ENCODE results near the gene RPS6KA5. TPM values are rescaled to one million over a fixed set of nuclear protein-coding genes. Genes with fewer than 3 reads are reported as not detected.

Gene RPS6KA5
- total and polyA plus RNA-seq, 7 experiments from 2014 or later, result 17.7 to 43.5 (median 34.1) TPM

- ATAC-seq (no peak), DNase-seq (no peak)
- Mint-ChIP-seq H3K36me3 (peaks cover 0 to 36% (median 4%) of the 10 kb centered on the region in 5 donors), H3K9me3 (peaks cover 0 to 8% (median 0%) of the 10 kb centered on the region in 11 donors), H3K4me3 (peak overlapping the region in 9 of 10 donors; percentile 13 to 72 (median 60)), H3K27ac (peak overlapping the region; percentile 67 to 92 (median 86)), H3K27me3 (no peaks in the 10 kb centered on the region), H3K4me1 (peaks cover 52 to 74% (median 62%) of the 10 kb centered on the region in 7 donors)
- ChIA-PET POLR2A (interaction anchor here (0.6 to 5.6 kb wide), 11 partner anchors 10 to 161 kb away, joined by 3 to 105 read pairs (median 4); partner anchors contain the start of gene DGLUCY), CTCF (interaction anchor here (0.6 to 5.7 kb wide), 4 partner anchors 41 to 311 kb away, joined by 3 to 37 read pairs (median 8); partner anchors contain the start of gene DGLUCY)
- Histone ChIP-seq H3K4me1 (ENCODE audit: control insufficient read depth in 2 of 2, insufficient read depth in 2 of 2, low read length in 2 of 2) (peaks cover 57% of the 10 kb centered on the region in 2 donors), H3K36me3 (ENCODE audit: control insufficient read depth in 2 of 3, insufficient read depth in 3 of 3, low read length in 3 of 3) (peaks cover 0 to 3% (median 0%) of the 10 kb centered on the region in 3 experiments), H3K4me3 (ENCODE audit: low read length) (peak overlapping the region; percentile 12), H3K27me3 (ENCODE audit: control insufficient read depth in 2 of 2, insufficient read depth in 2 of 2, low read length in 2 of 2) (no peaks in the 10 kb centered on the region), H3K9me3 (ENCODE audit: control insufficient read depth in 2 of 3, low read length in 3 of 3) (no peaks in the 10 kb centered on the region), H3K27ac (ENCODE audit: low read depth, low read length) (peak overlapping the region; percentile 52)
- intact Hi-C loops (cut with micrococcal nuclease), result loop anchor here (5.0 to 10.0 kb wide), 3 partner anchors 305 to 1108 kb away; partner anchors contain the start of genes ATXN3 (in 1 of the 2), EFCAB11 (in 1 of the 2) and TDP1 (in 1 of the 2)
Observed at GRCh38 chr14:91062600-91062999, 2.2 kb upstream of the RPS6KA5 start.

DNA sequence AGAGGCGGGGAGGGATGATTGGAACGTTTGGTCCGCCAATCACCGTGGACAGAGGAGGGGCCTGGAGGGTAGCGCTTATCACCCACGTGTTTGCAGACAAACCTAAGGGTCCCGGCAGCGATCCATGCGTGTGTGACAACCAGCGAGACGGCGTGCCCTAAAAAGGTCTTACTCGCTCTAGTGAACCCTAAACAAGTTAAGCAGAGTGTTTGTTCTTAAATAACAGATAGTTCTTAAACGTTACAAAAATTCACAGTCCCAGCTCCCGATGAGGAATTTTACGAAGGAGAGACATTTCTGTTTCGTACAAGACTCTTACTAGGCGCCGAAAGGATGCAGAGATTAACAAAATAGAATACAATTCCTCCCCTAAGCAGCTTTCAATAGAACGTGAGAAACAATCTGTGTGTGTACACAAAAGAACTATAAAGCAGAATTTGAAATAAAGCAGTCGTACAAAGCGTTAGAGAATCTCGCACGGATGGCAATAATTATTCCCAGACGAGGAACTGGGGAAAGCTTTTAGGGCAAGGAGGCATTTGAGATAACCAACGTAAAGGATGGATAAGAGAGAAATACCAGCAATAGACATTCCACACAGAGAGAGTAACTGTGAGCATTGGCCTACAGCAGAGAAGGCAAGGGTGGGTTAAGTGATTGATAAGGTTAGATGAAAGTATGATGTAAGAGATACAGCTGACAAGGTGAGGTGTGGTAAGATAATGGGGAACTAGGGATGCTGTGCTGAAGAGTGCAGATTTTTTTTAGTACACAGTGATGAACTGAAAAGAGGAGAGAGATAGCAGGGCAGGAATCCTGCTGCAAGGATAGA is 831 bp upstream of the RPS6KA5 start:
- Histone ChIP-seq H3K4me1 (ENCODE audit: control insufficient read depth in 2 of 2, insufficient read depth in 2 of 2, low read length in 2 of 2) (peaks cover 44% of the 10 kb centered on the region in 2 donors), H3K27me3 (ENCODE audit: control insufficient read depth in 2 of 2, insufficient read depth in 2 of 2, low read length in 2 of 2) (no peaks in the 10 kb centered on the region), H3K27ac (ENCODE audit: low read depth, low read length) (peak overlapping the region; percentile 91), H3K4me3 (ENCODE audit: low read length) (peak overlapping the region; percentile 52), H3K9me3 (ENCODE audit: control insufficient read depth in 2 of 3, low read length in 3 of 3) (no peaks in the 10 kb centered on the region), H3K36me3 (ENCODE audit: control insufficient read depth in 2 of 3, insufficient read depth in 3 of 3, low read length in 3 of 3) (peaks cover 0 to 3% (median 0%) of the 10 kb centered on the region in 3 experiments)
- ATAC-seq (no peak), DNase-seq (peak in 1 of 9 donors; percentile 19)
- Mint-ChIP-seq H3K27me3 (no peaks in the 10 kb centered on the region), H3K27ac (no peak overlapping the region), H3K4me1 (peaks cover 41 to 71% (median 61%) of the 10 kb centered on the region in 7 donors), H3K36me3 (peaks cover 0 to 43% (median 4%) of the 10 kb centered on the region in 5 donors), H3K4me3 (no peak overlapping the region), H3K9me3 (peaks cover 0 to 8% (median 0%) of the 10 kb centered on the region in 11 donors)
- CTCF ChIA-PET, result interaction anchor here (0.6 to 5.7 kb wide), 7 partner anchors 17 to 551 kb away, joined by 3 to 37 read pairs (median 4); partner anchors contain the start of gene DGLUCY
- intact Hi-C loops (cut with micrococcal nuclease), result loop anchor here (1.0 to 10.0 kb wide), 14 partner anchors 158 to 1734 kb away; partner anchors contain the start of genes ATXN3 (in 1 of the 2), CCDC88C (in 1 of the 2), EFCAB11 (in 1 of the 2) and GOLGA5 (in 1 of the 2)
- POLR2A ChIA-PET, result interaction anchor here (0.6 to 5.6 kb wide), 23 partner anchors 9 to 1589 kb away, joined by 3 to 105 read pairs (median 5); partner anchors contain the start of genes DGLUCY, GPR68 and PPP4R3A

DNA sequence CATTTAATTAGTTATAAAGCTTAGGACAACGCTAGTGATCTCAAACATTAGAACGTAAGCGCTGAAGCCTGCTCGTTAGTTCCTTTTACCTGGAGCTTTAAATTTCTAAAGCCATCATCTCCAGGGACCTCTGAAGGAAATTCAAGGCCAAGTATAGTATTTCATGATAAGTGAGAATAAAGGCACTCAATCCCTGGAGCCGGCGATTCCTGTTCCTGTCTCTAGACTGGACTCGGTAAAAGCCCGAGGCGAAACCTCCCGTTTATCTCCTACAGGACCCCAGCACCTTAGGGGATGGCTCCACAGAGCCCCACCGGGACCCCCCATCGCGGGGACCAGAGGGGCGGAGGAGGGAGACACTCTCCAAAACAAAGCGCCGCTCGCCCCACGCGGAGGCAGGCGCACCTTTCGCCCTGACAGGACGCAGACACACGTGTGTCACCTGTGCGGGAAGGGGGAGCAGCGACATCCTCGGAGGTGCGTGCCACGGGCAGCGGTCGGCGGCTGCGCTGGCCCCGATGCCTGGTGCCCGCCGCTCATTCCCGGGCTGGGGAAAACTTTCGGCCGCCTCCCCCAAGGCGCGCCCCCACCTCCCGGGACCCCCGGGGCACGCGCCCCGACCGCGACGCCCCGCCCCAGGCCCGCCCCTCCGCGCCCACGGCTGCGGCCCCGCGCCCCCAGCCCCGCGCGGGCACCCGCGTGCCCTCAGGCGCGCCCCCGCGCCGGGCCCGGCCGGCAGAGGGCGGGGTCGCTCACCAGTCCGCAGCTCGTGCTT is 678 bp downstream of the RPS6KA5 start:
- peaks cover 0 to 47% (median 9%) of the 10 kb centered on the region in 5 donors for H3K36me3 Mint-ChIP-seq
- peak in 8 of 9 donors; percentile 47 to 72 (median 66) for DNase-seq
- peak overlapping the region; percentile 59 for H3K4me3 ChIP-seq (ENCODE audit: low read length)
- ChIA-PET CTCF (interaction anchor here (0.6 to 5.7 kb wide), 7 partner anchors 18 to 363 kb away, joined by 3 to 37 read pairs (median 4); partner anchors contain the start of gene DGLUCY), POLR2A (interaction anchor here (0.6 to 5.6 kb wide), 17 partner anchors 11 to 1090 kb away, joined by 3 to 105 read pairs (median 3); partner anchors contain the start of gene DGLUCY)
- peaks cover 0 to 3% (median 0%) of the 10 kb centered on the region in 3 experiments for H3K36me3 ChIP-seq (ENCODE audit: control insufficient read depth in 2 of 3, insufficient read depth in 3 of 3, low read length in 3 of 3)
- no peaks in the 10 kb centered on the region for H3K27me3 ChIP-seq (ENCODE audit: control insufficient read depth in 2 of 2, insufficient read depth in 2 of 2, low read length in 2 of 2)
- H3K27ac ChIP-seq (ENCODE audit: low read depth, low read length), result peak overlapping the region; percentile 91
- peaks cover 31 to 34% of the 10 kb centered on the region in 2 donors for H3K4me1 ChIP-seq (ENCODE audit: control insufficient read depth in 2 of 2, insufficient read depth in 2 of 2, low read length in 2 of 2)
- peak overlapping the region; percentile 28 to 83 (median 74) for H3K27ac Mint-ChIP-seq
- peaks cover 0 to 8% (median 0%) of the 10 kb centered on the region in 11 donors for H3K9me3 Mint-ChIP-seq
- H3K4me3 Mint-ChIP-seq, result peak overlapping the region in 9 of 10 donors; percentile 80 to 90 (median 86)
- no peaks in the 10 kb centered on the region for H3K9me3 ChIP-seq (ENCODE audit: control insufficient read depth in 2 of 3, low read length in 3 of 3)
- intact Hi-C loops (cut with micrococcal nuclease), result loop anchor here (1.0 to 10.0 kb wide), 26 partner anchors 9 to 1735 kb away; partner anchors contain the start of genes CCDC88C (in 2 of the 2), DGLUCY (in 2 of the 2), ATXN3 (in 1 of the 2) and EFCAB11 (in 1 of the 2)
- peak; percentile 23 for ATAC-seq
- H3K4me1 Mint-ChIP-seq, result peaks cover 34 to 71% (median 60%) of the 10 kb centered on the region in 7 donors
- no peaks in the 10 kb centered on the region for H3K27me3 Mint-ChIP-seq

DNA sequence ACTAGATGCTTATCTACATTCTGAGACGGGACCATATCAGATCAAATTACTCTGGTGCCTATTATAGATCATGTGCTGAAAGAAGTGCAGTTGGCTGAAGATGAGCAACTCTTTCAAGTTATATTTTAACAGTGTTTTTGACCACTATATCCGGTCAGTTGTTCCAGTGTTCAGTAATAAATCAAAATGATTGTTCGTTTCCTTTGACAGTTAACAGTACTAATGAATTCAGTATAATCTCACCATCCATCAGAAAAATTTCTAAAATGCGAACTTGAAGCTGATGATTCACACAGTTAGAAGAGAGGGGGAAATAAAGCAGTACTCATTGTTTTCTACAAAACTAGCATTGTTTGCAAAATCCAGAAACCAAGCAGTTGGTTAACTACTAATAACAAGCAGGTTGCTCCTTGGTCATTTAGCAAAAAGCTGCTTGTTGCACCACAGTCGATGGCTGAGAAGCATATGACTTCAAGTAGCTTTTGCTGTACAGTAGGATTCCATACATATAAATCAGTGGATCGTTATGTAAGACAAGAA is 2.3 kb downstream of the RPS6KA5 start:
- Histone ChIP-seq H3K36me3 (ENCODE audit: control insufficient read depth in 2 of 3, insufficient read depth in 3 of 3, low read length in 3 of 3) (peaks cover 0 to 3% (median 0%) of the 10 kb centered on the region in 3 experiments), H3K4me1 (ENCODE audit: control insufficient read depth in 2 of 2, insufficient read depth in 2 of 2, low read length in 2 of 2) (peaks cover 19 to 20% of the 10 kb centered on the region in 2 donors), H3K27me3 (ENCODE audit: control insufficient read depth in 2 of 2, insufficient read depth in 2 of 2, low read length in 2 of 2) (no peaks in the 10 kb centered on the region), H3K9me3 (ENCODE audit: control insufficient read depth in 2 of 3, low read length in 3 of 3) (no peaks in the 10 kb centered on the region), H3K27ac (ENCODE audit: low read depth, low read length) (no peak overlapping the region), H3K4me3 (ENCODE audit: low read length) (no peak overlapping the region)
- ATAC-seq, result no peak
- Mint-ChIP-seq H3K4me3 (peak overlapping the region in 9 of 10 donors; percentile 2 to 85 (median 77)), H3K27ac (peak overlapping the region in 6 of 9 donors; percentile 9 to 74 (median 56)), H3K9me3 (no peaks in the 10 kb centered on the region), H3K4me1 (peaks cover 22 to 65% (median 53%) of the 10 kb centered on the region in 7 donors), H3K27me3 (no peaks in the 10 kb centered on the region), H3K36me3 (peaks cover 0 to 36% (median 9%) of the 10 kb centered on the region in 5 donors)
- DNase-seq, result no peak
- ChIA-PET CTCF (interaction anchor here (0.6 to 5.7 kb wide), 5 partner anchors 24 to 282 kb away, joined by 3 to 37 read pairs (median 3); partner anchors contain the start of gene DGLUCY), POLR2A (interaction anchor here (2.1 to 5.6 kb wide), 3 partner anchors 9 to 56 kb away, joined by 7 to 105 read pairs (median 17); partner anchors contain the start of gene DGLUCY)
- intact Hi-C loops (cut with micrococcal nuclease), result loop anchor here in 1 of 2 donors (5.0 kb wide), 1 partner anchor 51 kb away; no protein-coding TSS in a partner anchor

GRCh38 chr14:91056361-91056760 is 4.1 kb downstream of the RPS6KA5 start:
- peaks cover 0 to 3% (median 0%) of the 10 kb centered on the region in 3 experiments for H3K36me3 ChIP-seq (ENCODE audit: control insufficient read depth in 2 of 3, insufficient read depth in 3 of 3, low read length in 3 of 3)
- Mint-ChIP-seq H3K36me3 (peaks cover 0 to 38% (median 9%) of the 10 kb centered on the region in 5 donors), H3K27ac (peak overlapping the region in 2 of 9 donors; percentile 21 to 28), H3K4me3 (no peak overlapping the region), H3K27me3 (no peaks in the 10 kb centered on the region), H3K4me1 (peaks cover 21 to 67% (median 52%) of the 10 kb centered on the region in 7 donors), H3K9me3 (no peaks in the 10 kb centered on the region)
- intact Hi-C loops (cut with micrococcal nuclease), result loop anchor here in 1 of 2 donors (5.0 kb wide), 1 partner anchor 49 kb away; no protein-coding TSS in a partner anchor
- H3K4me1 ChIP-seq (ENCODE audit: control insufficient read depth in 2 of 2, insufficient read depth in 2 of 2, low read length in 2 of 2), result peaks cover 4 to 7% of the 10 kb centered on the region in 2 donors
- H3K9me3 ChIP-seq (ENCODE audit: control insufficient read depth in 2 of 3, low read length in 3 of 3), result no peaks in the 10 kb centered on the region
- ChIA-PET CTCF (interaction anchor here (1.0 kb wide), 1 partner anchor 117 kb away, joined by 4 read pairs; no protein-coding TSS in a partner anchor), POLR2A (no interaction called here)
- no peaks in the 10 kb centered on the region for H3K27me3 ChIP-seq (ENCODE audit: control insufficient read depth in 2 of 2, insufficient read depth in 2 of 2, low read length in 2 of 2)
- ATAC-seq, result no peak
- no peak for DNase-seq
- no peak overlapping the region for H3K27ac ChIP-seq (ENCODE audit: low read depth, low read length)
- no peak overlapping the region for H3K4me3 ChIP-seq (ENCODE audit: low read length)

Data from naive thymus-derived CD4-positive, alpha-beta T cell (primary cell).